Measurements from ENCODE around the gene DIRAS1. TPM values are rescaled to one million over a fixed set of nuclear protein-coding genes. Genes with fewer than 3 reads are reported as not detected.

The DIRAS1 gene
- total and polyA plus RNA-seq, 2 of the 8 experiments (the other 6 are each of a cell fraction or from before 2014, with no cell fraction given) = 20.2 to 22.3 TPM

DNA sequence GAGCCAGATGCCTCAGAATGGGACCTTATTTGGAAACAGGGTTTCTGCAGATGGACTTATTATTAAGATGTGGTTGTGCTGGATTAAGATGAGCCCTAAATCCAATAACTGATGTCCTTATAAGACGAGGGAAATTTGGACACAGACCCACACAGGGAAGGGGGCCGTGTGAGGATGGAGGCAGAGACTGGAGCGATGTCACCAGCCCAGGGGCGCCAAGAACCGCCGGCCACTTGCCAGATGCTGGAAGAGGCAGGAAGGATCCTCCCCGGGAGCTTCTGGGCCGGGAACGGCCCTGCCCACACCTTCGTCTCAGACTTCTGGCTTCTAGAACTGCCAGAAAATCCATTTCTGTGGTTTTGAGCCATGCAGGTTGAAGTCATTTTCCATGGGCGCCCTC lies 45.3 kb downstream of the DIRAS1 start (continued):
- TF ChIP-seq SP2 (IDR thresholded peaks at IDR 0.05; ENCODE audit: low read length) (no peak), CEBPB (IDR thresholded peaks at IDR 0.05; ENCODE audit: low read depth, low read length) (no peak), RNF2 (IDR thresholded peaks at IDR 0.05; ENCODE audit: borderline replicate concordance, low read depth, low read length, missing control alignments, poor library complexity, severe bottlenecking) (no peak), RFX5 (IDR thresholded peaks at IDR 0.05; ENCODE audit: borderline replicate concordance, low read depth, low read length) (no peak)
- TF ChIP-seq, protein P1, sequence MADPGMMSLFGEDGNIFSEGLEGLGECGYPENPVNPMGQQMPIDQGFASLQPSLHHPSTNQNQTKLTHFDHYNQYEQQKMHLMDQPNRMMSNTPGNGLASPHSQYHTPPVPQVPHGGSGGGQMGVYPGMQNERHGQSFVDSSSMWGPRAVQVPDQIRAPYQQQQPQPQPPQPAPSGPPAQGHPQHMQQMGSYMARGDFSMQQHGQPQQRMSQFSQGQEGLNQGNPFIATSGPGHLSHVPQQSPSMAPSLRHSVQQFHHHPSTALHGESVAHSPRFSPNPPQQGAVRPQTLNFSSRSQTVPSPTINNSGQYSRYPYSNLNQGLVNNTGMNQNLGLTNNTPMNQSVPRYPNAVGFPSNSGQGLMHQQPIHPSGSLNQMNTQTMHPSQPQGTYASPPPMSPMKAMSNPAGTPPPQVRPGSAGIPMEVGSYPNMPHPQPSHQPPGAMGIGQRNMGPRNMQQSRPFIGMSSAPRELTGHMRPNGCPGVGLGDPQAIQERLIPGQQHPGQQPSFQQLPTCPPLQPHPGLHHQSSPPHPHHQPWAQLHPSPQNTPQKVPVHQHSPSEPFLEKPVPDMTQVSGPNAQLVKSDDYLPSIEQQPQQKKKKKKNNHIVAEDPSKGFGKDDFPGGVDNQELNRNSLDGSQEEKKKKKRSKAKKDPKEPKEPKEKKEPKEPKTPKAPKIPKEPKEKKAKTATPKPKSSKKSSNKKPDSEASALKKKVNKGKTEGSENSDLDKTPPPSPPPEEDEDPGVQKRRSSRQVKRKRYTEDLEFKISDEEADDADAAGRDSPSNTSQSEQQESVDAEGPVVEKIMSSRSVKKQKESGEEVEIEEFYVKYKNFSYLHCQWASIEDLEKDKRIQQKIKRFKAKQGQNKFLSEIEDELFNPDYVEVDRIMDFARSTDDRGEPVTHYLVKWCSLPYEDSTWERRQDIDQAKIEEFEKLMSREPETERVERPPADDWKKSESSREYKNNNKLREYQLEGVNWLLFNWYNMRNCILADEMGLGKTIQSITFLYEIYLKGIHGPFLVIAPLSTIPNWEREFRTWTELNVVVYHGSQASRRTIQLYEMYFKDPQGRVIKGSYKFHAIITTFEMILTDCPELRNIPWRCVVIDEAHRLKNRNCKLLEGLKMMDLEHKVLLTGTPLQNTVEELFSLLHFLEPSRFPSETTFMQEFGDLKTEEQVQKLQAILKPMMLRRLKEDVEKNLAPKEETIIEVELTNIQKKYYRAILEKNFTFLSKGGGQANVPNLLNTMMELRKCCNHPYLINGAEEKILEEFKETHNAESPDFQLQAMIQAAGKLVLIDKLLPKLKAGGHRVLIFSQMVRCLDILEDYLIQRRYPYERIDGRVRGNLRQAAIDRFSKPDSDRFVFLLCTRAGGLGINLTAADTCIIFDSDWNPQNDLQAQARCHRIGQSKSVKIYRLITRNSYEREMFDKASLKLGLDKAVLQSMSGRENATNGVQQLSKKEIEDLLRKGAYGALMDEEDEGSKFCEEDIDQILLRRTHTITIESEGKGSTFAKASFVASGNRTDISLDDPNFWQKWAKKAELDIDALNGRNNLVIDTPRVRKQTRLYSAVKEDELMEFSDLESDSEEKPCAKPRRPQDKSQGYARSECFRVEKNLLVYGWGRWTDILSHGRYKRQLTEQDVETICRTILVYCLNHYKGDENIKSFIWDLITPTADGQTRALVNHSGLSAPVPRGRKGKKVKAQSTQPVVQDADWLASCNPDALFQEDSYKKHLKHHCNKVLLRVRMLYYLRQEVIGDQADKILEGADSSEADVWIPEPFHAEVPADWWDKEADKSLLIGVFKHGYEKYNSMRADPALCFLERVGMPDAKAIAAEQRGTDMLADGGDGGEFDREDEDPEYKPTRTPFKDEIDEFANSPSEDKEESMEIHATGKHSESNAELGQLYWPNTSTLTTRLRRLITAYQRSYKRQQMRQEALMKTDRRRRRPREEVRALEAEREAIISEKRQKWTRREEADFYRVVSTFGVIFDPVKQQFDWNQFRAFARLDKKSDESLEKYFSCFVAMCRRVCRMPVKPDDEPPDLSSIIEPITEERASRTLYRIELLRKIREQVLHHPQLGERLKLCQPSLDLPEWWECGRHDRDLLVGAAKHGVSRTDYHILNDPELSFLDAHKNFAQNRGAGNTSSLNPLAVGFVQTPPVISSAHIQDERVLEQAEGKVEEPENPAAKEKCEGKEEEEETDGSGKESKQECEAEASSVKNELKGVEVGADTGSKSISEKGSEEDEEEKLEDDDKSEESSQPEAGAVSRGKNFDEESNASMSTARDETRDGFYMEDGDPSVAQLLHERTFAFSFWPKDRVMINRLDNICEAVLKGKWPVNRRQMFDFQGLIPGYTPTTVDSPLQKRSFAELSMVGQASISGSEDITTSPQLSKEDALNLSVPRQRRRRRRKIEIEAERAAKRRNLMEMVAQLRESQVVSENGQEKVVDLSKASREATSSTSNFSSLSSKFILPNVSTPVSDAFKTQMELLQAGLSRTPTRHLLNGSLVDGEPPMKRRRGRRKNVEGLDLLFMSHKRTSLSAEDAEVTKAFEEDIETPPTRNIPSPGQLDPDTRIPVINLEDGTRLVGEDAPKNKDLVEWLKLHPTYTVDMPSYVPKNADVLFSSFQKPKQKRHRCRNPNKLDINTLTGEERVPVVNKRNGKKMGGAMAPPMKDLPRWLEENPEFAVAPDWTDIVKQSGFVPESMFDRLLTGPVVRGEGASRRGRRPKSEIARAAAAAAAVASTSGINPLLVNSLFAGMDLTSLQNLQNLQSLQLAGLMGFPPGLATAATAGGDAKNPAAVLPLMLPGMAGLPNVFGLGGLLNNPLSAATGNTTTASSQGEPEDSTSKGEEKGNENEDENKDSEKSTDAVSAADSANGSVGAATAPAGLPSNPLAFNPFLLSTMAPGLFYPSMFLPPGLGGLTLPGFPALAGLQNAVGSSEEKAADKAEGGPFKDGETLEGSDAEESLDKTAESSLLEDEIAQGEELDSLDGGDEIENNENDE (IDR thresholded peaks at IDR 0.05; ENCODE audit: insufficient replicate concordance, low read length) = no peak

Measured in H1 (cell line).